ENCODE data around the gene SUCNR1. TPM values are rescaled to one million over a fixed set of nuclear protein-coding genes. Genes with fewer than 3 reads are reported as not detected.

The SUCNR1 gene
- polyA plus RNA-seq, 1 donor from 2014 or later = not detected

GRCh38 chr3:151905647-151906046 lies 32.2 kb downstream of the SUCNR1 start:
- Histone ChIP-seq H3F3A (ENCODE audit: insufficient read depth, low read length, poor library complexity, severe bottlenecking) (no peaks in the 10 kb centered on the region), H3K9me2 (ENCODE audit: insufficient read depth, low read length) (no peaks in the 10 kb centered on the region), H3K4me2 (ENCODE audit: low read length) (no peak overlapping the region), H3K27me3 (ENCODE audit: insufficient read depth, low read depth, low read length) (no peaks in the 10 kb centered on the region), H4K20me1 (ENCODE audit: insufficient read depth) (no peaks in the 10 kb centered on the region), H2AFZ (ENCODE audit: low read depth, low read length) (no peak overlapping the region), H3K9me3 (ENCODE audit: low read length) (no peaks in the 10 kb centered on the region), H3K4me3 (ENCODE audit: low read length) (no peak overlapping the region), H3K9ac (ENCODE audit: low read length) (no peak overlapping the region), H3K79me2 (replicated peaks; ENCODE audit: insufficient read depth, low read length) (no peaks in the 10 kb centered on the region), H3K36me3 (ENCODE audit: insufficient read depth, low read length) (no peaks in the 10 kb centered on the region), H3K27ac (ENCODE audit: low read length) (no peak overlapping the region)
- no peak for TF ChIP-seq EP300 (conservative IDR thresholded peaks at IDR 0.05; ENCODE audit: poor library complexity, severe bottlenecking)
- no peak for TF ChIP-seq EZH2 (IDR thresholded peaks at IDR 0.05; ENCODE audit: borderline replicate concordance, insufficient read depth, low read length, poor library complexity, severe bottlenecking)
- no peak for TF ChIP-seq CTCF (IDR thresholded peaks at IDR 0.05; ENCODE audit: poor library complexity, severe bottlenecking)
- TF ChIP-seq POLR2AphosphoS5 (IDR thresholded peaks at IDR 0.05) = no peak
- TF ChIP-seq MXI1 (conservative IDR thresholded peaks at IDR 0.05; ENCODE audit: poor library complexity, severe bottlenecking) = no peak
- TF ChIP-seq REST (IDR thresholded peaks at IDR 0.05; ENCODE audit: borderline replicate concordance) = no peak
- TF ChIP-seq TAF1 (IDR thresholded peaks at IDR 0.05; ENCODE audit: low read depth) = no peak

GRCh38 chr3:151906751-151907150 lies 33.3 kb downstream of the SUCNR1 start:
- Histone ChIP-seq H4K20me1 (ENCODE audit: insufficient read depth) (no peaks in the 10 kb centered on the region), H3K79me2 (replicated peaks; ENCODE audit: insufficient read depth, low read length) (no peaks in the 10 kb centered on the region), H3K36me3 (ENCODE audit: insufficient read depth, low read length) (no peaks in the 10 kb centered on the region), H3K9me3 (ENCODE audit: low read length) (no peaks in the 10 kb centered on the region), H3K27ac (ENCODE audit: low read length) (no peak overlapping the region), H3K9ac (ENCODE audit: low read length) (no peak overlapping the region), H3K4me2 (ENCODE audit: low read length) (no peak overlapping the region), H3K27me3 (ENCODE audit: insufficient read depth, low read depth, low read length) (no peaks in the 10 kb centered on the region), H3K4me3 (ENCODE audit: low read length) (no peak overlapping the region), H2AFZ (ENCODE audit: low read depth, low read length) (no peak overlapping the region), H3F3A (ENCODE audit: insufficient read depth, low read length, poor library complexity, severe bottlenecking) (no peaks in the 10 kb centered on the region), H3K9me2 (ENCODE audit: insufficient read depth, low read length) (no peaks in the 10 kb centered on the region)
- no peak for TF ChIP-seq POLR2AphosphoS5 (IDR thresholded peaks at IDR 0.05)
- no peak for TF ChIP-seq CTCF (IDR thresholded peaks at IDR 0.05; ENCODE audit: poor library complexity, severe bottlenecking)
- TF ChIP-seq REST (IDR thresholded peaks at IDR 0.05; ENCODE audit: borderline replicate concordance) = no peak
- TF ChIP-seq MXI1 (conservative IDR thresholded peaks at IDR 0.05; ENCODE audit: poor library complexity, severe bottlenecking) = no peak
- TF ChIP-seq RAD21 (conservative IDR thresholded peaks at IDR 0.05) = no peak
- TF ChIP-seq TAF1 (IDR thresholded peaks at IDR 0.05; ENCODE audit: low read depth) = no peak
- TF ChIP-seq EP300 (conservative IDR thresholded peaks at IDR 0.05; ENCODE audit: poor library complexity, severe bottlenecking) = no peak
- TF ChIP-seq SMC3 (conservative IDR thresholded peaks at IDR 0.05; ENCODE audit: poor library complexity) = no peak
- TF ChIP-seq EZH2 (IDR thresholded peaks at IDR 0.05; ENCODE audit: borderline replicate concordance, insufficient read depth, low read length, poor library complexity, severe bottlenecking) = no peak
